Measurements from ENCODE around the gene PAK3. TPM values are rescaled to one million over a fixed set of nuclear protein-coding genes. Genes with fewer than 3 reads are reported as not detected.
A peak's percentile ranks its signal among the peaks of the same experiment; 100 is the strongest.

Gene PAK3
- total RNA-seq, 1 donor from 2014 or later = 1.4 TPM

DNA sequence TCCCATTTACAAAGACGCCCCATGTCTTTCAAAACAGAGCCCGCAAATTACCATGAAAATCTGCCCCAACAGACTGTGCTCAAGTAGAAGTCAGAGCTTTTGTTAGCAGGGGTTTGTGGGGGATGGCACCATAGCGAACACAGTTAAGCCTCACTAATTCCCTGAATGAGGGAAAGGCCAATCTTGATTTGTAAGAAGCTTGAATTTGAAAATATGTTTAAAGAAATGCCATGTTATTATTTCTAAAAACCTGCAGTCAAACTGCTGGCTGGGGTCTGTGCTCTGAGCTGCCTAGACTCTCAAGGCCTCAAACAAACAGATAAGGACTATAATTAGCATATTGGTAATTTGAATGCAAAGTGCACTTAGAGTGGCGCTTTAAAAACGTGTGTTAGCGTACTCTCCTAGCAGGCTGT lies 9.4 kb upstream of the PAK3 start:
- no peaks in the 10 kb centered on the region for H3K9me3 ChIP-seq
- H3K27me3 ChIP-seq (ENCODE audit: low read depth) = no peaks in the 10 kb centered on the region
- TF ChIP-seq CTCF (IDR thresholded peaks at IDR 0.05) = no peak
- no peaks in the 10 kb centered on the region for H3K36me3 ChIP-seq
- no peaks in the 10 kb centered on the region for H3K4me1 ChIP-seq
- intact Hi-C loops (cut with DNase I) = no loop called here
- H3K27ac ChIP-seq = no peak overlapping the region
- DNase-seq (no peak), ATAC-seq (no peak)
- no peak overlapping the region for H3K4me3 ChIP-seq

DNA sequence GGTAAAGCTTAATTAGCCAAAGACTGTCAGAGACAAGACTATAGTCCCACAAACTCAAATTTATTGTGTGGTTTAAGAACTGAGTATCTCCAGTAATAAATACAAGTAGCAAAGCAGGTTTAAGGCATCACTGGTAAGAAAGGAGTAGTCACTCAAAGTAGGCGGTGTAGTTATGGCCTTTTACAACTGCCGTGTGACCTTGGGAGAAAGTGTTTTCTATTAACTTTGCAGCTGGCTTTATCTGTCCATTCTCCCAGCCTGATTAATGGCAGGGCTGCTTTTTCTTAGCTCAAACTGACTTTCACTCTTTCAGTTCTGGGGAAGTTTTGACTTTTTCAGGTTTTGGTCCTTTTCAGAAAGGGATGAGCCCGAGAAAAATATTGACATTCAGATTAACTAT lies 7.4 kb upstream of the PAK3 start:
- DNase-seq (no peak), ATAC-seq (no peak)
- intact Hi-C loops (cut with DNase I) = no loop called here
- Histone ChIP-seq H3K27me3 (ENCODE audit: low read depth) (no peaks in the 10 kb centered on the region), H3K36me3 (no peaks in the 10 kb centered on the region), H3K9me3 (no peaks in the 10 kb centered on the region), H3K4me1 (no peaks in the 10 kb centered on the region), H3K4me3 (no peak overlapping the region), H3K27ac (no peak overlapping the region)
- TF ChIP-seq CTCF (IDR thresholded peaks at IDR 0.05) = no peak

DNA sequence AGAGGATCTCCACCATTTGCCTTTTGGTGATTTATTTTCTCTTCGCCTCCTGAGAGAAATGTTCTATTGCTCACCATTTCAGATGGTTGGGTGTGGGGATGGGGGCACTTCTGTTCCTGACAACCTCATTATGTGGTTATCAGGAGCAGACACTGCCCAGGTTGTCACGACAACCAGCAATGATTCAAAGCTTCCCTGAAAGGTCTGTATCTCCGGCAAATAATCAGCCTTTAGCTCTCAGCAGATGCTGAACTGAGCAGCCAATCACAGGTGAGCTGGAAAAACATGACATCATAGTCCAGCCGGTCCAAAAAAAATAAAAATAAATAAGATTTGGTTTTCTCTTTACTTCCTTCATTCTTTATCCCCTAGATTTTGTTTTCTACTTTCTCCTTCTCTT lies 5.5 kb upstream of the PAK3 start:
- Histone ChIP-seq H3K4me3 (no peak overlapping the region), H3K27me3 (ENCODE audit: low read depth) (no peaks in the 10 kb centered on the region), H3K27ac (no peak overlapping the region), H3K9me3 (no peaks in the 10 kb centered on the region), H3K36me3 (no peaks in the 10 kb centered on the region), H3K4me1 (no peaks in the 10 kb centered on the region)
- ATAC-seq = no peak
- no peak for TF ChIP-seq CTCF (IDR thresholded peaks at IDR 0.05)
- intact Hi-C loops (cut with DNase I) = no loop called here
- DNase-seq = no peak

DNA sequence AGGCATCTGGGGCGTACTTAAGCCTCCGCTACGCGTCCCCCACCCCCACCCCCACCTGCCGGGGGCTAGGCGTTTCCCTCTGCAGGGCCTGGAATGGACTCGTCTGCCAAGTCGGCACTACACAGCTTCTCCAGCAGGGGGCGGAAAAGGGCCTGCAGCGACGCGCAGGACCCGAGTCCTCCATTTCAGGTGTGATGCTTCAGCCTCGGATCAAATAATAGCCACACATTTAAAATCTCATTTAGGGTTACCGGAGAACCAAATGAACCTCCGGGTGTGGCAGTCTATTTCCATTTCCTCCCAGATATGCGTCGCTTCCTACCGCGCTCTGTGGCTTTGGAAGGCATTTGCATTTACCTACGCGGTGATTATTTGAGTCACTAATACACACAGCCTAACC lies 2.9 kb downstream of the PAK3 start:
- ATAC-seq = peak; percentile 51 to 61
- Histone ChIP-seq H3K36me3 (no peaks in the 10 kb centered on the region), H3K9me3 (no peaks in the 10 kb centered on the region), H3K27me3 (ENCODE audit: low read depth) (no peaks in the 10 kb centered on the region), H3K4me1 (no peaks in the 10 kb centered on the region), H3K4me3 (no peak overlapping the region), H3K27ac (no peak overlapping the region)
- peak; percentile 58 for TF ChIP-seq CTCF (IDR thresholded peaks at IDR 0.05)
- peak; percentile 52 for DNase-seq
- intact Hi-C loops (cut with DNase I) = no loop called here

GRCh38 chrX:111100191-111100590 lies 4.2 kb downstream of the PAK3 start:
- H3K27me3 ChIP-seq (ENCODE audit: low read depth) = no peaks in the 10 kb centered on the region
- TF ChIP-seq CTCF (IDR thresholded peaks at IDR 0.05) = peak; percentile 30
- no peaks in the 10 kb centered on the region for H3K4me1 ChIP-seq
- no peaks in the 10 kb centered on the region for H3K9me3 ChIP-seq
- no peak for DNase-seq
- no peak overlapping the region for H3K4me3 ChIP-seq
- ATAC-seq = peak; percentile 35 to 48
- H3K36me3 ChIP-seq = no peaks in the 10 kb centered on the region
- intact Hi-C loops (cut with DNase I) = no loop called here
- no peak overlapping the region for H3K27ac ChIP-seq

DNA sequence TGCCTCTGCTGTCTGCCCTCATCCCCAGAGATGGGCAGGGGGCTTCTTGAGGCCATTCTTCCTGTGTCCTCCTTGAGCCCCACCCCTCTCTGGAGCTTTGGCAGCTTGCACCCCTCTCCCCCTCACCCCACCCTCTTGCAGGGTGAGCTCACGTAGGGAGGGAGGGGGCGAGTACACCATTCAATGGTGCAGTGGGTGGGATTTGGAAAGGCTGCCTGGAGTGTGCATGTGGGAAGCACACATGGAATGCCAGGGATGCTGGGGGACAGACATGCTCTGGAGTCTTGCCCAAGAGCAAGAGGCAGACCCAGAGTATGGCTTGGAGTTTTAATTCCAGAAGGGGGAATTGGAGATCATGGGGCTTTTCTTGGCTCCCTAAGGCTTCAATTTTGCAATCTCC lies 5.6 kb downstream of the PAK3 start:
- intact Hi-C loops (cut with DNase I) = no loop called here
- ATAC-seq (no peak), DNase-seq (no peak)
- no peaks in the 10 kb centered on the region for H3K9me3 ChIP-seq
- no peaks in the 10 kb centered on the region for H3K36me3 ChIP-seq
- no peak for TF ChIP-seq CTCF (IDR thresholded peaks at IDR 0.05)
- no peaks in the 10 kb centered on the region for H3K27me3 ChIP-seq (ENCODE audit: low read depth)
- H3K27ac ChIP-seq = no peak overlapping the region
- no peak overlapping the region for H3K4me3 ChIP-seq
- no peaks in the 10 kb centered on the region for H3K4me1 ChIP-seq

Data from lower lobe of right lung (tissue), 2 donors.